HG02642 (cell line): Measurements from ENCODE around the gene SLC35G3.
"Not testable (repeated sequence)": the region's sequence is repeated elsewhere in the genome, so short reads cannot be mapped to it uniquely, and the experiment has no call there.

Experiments
- ATAC-seq: cut with Tn5 transposase; IDR thresholded peaks from one replicate; pipeline ENCODE4 v1.9.1; 2021; ENCODE audit warnings: mild to moderate bottlenecking; ENCODE audit not compliant: unreplicated experiment, poor library complexity

Gene SLC35G3

GRCh38 chr17:35213412-35213940 is 19.3 kb upstream of the SLC35G3 start:
- no peak for ATAC-seq

- no peak for ATAC-seq
Measured at GRCh38 chr17:35212668-35213067, 18.5 kb upstream of the SLC35G3 start.

- ATAC-seq, result no peak
Measured at GRCh38 chr17:35210741-35211140, 16.5 kb upstream of the SLC35G3 start.

- ATAC-seq, result not testable (repeated sequence)
Measured at GRCh38 chr17:35202582-35202981, 8.4 kb upstream of the SLC35G3 start.

- not testable (repeated sequence) for ATAC-seq
Measured at GRCh38 chr17:35195062-35195461, 869 bp upstream of the SLC35G3 start.

- no peak for ATAC-seq
Measured at GRCh38 chr17:35192708-35193107, 1.5 kb downstream of the SLC35G3 start.

GRCh38 chr17:35191001-35191695 is 3.0 kb downstream of the SLC35G3 start:
- no peak for ATAC-seq

GRCh38 chr17:35189291-35189690 is 4.9 kb downstream of the SLC35G3 start:
- ATAC-seq, result no peak

- ATAC-seq, result no peak
Measured at GRCh38 chr17:35188111-35188510, 6.1 kb downstream of the SLC35G3 start.

- no peak for ATAC-seq
Measured at GRCh38 chr17:35187481-35187880, 6.7 kb downstream of the SLC35G3 start.

- ATAC-seq, result no peak
Measured at GRCh38 chr17:35185849-35186248, 8.3 kb downstream of the SLC35G3 start.

- no peak for ATAC-seq
Measured at GRCh38 chr17:35184274-35184673, 9.9 kb downstream of the SLC35G3 start.

GRCh38 chr17:35183332-35183731 is 10.9 kb downstream of the SLC35G3 start:
- no peak for ATAC-seq

- not testable (repeated sequence) for ATAC-seq
Measured at GRCh38 chr17:35179379-35179778, 14.8 kb downstream of the SLC35G3 start.

GRCh38 chr17:35176897-35177296 is 17.3 kb downstream of the SLC35G3 start:
- no peak for ATAC-seq

GRCh38 chr17:35175638-35176415 is 18.4 kb downstream of the SLC35G3 start:
- no peak for ATAC-seq

GRCh38 chr17:35174835-35175334 is 19.3 kb downstream of the SLC35G3 start:
- ATAC-seq, result no peak

GRCh38 chr17:35172321-35172720 is 21.9 kb downstream of the SLC35G3 start:
- ATAC-seq, result not testable (repeated sequence)

GRCh38 chr17:35171834-35172233 is 22.4 kb downstream of the SLC35G3 start:
- no peak for ATAC-seq

- no peak for ATAC-seq
Measured at GRCh38 chr17:35170968-35171771, 23.0 kb downstream of the SLC35G3 start.
